OCI-LY7 (cell line): ENCODE measurements around the gene DIP2C.

Experiments used
- CTCF ChIP-seq: fragments of 200-600 bp; sonication (generic); conservative IDR thresholded peaks from 2 replicates; pipeline ENCODE4 v1.5.1; 2014; ENCODE audit warnings: mild to moderate bottlenecking, antibody characterized with exemption, low read length, moderate library complexity, mixed read lengths
- EZH2phosphoT487 ChIP-seq: fragments of 200-600 bp; sonication (generic); IDR thresholded peaks from 2 replicates; pipeline ENCODE4 v1.6.1; 2018; ENCODE audit warnings: low read depth, borderline replicate concordance, mild to moderate bottlenecking, mixed run types, antibody characterized with exemption, low read length, moderate library complexity, mixed read lengths

DNA sequence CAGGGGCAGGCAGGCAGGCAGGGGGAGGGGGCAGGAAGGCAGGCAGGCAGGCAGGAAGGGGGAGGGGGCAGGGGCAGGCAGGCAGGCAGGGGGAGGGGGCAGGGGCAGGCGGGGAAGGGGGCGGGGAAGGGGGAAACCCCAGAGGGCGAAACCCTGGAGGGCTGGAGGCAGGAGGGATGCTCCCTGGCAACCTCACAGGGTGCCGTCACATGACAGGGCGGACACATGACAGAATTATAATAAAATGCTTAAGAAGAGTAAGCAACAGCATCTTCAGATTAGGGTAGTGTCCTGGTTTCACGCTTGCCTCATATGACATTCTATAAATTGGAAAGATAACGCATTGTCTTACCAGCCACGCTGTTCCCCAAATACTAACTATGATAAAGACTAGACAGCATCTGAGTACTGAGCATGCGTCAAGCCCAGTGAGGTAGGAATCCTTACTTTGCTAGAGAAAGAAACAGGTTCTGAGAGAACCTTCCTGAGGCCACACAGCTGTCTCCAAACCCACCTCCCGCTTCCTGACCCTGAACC lies 131.6 kb downstream of the DIP2C start:
- TF ChIP-seq EZH2phosphoT487 (no peak), CTCF (no peak)
